GM19025 (cell line): Measurements from ENCODE around the gene KIF26B.

Experiments
- ATAC-seq: cut with Tn5 transposase; IDR thresholded peaks from one replicate; pipeline ENCODE4 v1.9.1; 2021; ENCODE audit warnings: mild to moderate bottlenecking, low read depth, moderate library complexity; ENCODE audit not compliant: unreplicated experiment

The KIF26B gene

DNA sequence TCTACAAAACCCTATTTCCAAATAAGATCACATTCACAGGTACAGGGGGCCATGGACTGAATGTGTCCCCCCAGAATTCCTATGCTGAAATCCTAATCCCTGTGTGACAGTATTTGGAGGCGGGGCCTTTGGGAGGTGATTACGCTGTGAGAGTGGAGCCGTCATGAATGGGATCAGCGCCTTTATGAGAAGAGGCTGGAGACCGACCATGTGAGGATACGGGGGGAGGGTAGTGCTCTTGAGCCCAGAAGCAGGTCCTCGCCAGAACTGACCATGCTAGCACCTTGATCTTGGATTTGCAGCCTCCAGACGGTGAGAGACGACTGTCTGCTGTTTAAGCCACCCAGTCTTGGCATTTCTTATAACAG lies 23.8 kb upstream of the KIF26B start:
- no peak for ATAC-seq

GRCh38 chr1:245132771-245133170 lies 22.0 kb upstream of the KIF26B start:
- ATAC-seq, result no peak

DNA sequence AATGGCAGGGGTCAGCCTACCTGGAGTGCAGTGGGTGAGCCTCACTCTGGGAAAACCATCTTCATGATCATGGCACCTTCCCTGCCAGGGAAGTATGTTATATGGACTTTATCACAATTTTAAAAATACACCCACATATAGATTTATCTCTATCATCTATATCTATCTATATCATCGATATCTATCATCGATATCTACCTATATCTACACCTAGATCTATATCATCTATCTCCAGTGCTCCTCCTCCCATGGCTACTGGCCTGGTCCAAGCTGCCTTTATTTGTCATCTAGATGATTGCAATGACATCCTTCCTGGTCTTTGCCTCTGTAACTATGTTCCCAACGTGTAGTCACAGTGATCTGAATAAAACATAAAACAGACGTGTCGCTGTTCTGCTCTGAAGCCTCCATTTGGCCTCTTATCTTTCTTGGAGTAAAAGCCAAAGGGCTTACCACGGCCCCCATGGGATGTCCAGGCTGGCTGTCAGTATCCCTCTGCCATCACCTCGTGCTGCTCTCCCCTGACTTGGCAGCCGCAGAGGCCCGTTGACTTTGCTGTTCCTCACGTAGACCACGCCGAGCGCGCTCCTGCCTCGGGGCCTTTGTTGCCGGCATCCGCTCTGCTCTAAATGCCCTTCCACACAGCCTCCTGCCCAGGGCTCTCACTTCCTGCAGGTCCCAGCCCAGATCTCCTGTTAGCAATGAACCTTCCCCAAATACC lies 20.6 kb upstream of the KIF26B start:
- no peak for ATAC-seq

GRCh38 chr1:245142171-245142798 lies 12.5 kb upstream of the KIF26B start:
- no peak for ATAC-seq

GRCh38 chr1:245142976-245143375 lies 11.8 kb upstream of the KIF26B start:
- no peak for ATAC-seq

DNA sequence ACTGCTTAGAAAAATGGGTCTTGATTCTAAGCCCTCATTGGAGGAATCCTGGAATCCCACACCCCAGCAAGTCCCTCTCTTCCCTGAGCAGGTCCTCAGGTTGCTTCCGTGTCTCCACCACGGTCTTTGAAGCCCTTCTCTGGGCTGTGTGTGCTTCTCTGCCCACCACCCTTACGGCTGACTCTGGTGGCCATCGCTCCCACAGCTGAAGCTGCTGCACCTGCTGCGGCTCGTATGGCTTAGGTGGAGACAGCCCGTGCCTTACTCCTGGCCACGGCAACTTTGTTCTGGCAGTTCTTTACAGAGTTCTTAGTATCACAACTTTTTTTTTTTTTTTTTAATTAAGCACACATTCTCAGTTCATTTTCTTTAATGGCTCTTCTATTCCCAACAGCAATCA lies 10.9 kb upstream of the KIF26B start:
- ATAC-seq, result no peak

DNA sequence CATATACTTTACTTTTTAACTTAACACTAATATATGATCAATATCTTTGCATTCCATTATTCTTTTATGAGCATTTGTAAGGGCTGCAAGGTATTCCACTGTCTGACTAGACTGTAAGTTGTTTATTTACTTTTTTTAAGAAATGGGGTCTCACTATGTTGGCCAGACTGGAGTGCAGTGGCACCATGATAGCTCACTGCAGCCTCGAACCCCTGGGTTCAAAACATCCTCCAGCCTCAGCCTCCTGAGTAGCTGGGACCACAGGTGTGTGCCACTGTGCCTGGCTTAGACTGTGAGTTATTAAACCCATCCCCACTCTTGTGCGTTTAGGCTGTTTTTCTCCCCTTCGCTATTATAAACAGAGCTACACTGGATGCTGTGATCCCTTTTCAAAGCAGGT lies 6.7 kb upstream of the KIF26B start:
- ATAC-seq, result no peak

GRCh38 chr1:245148861-245149260 lies 5.9 kb upstream of the KIF26B start:
- no peak for ATAC-seq

GRCh38 chr1:245153081-245153551 lies 1.7 kb upstream of the KIF26B start:
- ATAC-seq, result no peak

- no peak for ATAC-seq
Observed at GRCh38 chr1:245153552-245154428, 995 bp upstream of the KIF26B start.

DNA sequence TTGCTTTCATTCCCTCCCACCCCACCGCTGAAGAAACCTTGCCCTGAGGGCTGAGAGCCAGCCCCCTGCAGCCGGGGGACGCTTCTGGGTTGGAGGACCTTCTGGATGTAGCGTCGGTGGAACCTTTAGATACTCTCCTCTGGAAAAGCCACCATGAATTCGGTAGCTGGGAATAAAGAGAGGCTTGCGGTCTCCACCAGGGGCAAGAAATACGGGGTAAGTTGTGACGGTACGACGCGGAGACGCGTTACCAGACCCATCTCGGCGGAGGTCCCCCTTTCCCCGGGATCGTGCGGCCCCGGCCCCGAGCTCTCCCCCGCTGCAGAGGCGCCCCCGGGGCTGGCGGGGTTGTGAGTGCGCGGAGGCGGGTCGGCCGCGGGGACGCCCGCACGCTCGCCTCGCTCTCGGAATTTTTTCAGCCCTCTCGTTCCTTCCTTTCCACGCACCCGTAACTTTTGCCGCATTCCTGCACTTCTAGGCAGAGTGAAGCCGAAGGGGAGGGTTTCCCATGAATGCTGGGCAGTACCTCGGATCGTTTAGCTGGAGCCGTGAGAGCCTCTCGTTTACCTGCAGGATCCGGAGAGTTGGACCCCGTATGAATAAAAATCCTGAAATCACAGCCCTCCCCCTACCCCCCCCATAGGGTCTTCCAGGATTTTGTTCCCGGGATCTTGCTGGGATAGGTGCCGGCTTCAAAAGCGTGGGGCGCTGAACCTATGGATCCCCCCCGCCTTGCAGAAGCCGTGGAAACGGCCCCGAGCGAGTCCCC lies 671 bp downstream of the KIF26B start:
- no peak for ATAC-seq

DNA sequence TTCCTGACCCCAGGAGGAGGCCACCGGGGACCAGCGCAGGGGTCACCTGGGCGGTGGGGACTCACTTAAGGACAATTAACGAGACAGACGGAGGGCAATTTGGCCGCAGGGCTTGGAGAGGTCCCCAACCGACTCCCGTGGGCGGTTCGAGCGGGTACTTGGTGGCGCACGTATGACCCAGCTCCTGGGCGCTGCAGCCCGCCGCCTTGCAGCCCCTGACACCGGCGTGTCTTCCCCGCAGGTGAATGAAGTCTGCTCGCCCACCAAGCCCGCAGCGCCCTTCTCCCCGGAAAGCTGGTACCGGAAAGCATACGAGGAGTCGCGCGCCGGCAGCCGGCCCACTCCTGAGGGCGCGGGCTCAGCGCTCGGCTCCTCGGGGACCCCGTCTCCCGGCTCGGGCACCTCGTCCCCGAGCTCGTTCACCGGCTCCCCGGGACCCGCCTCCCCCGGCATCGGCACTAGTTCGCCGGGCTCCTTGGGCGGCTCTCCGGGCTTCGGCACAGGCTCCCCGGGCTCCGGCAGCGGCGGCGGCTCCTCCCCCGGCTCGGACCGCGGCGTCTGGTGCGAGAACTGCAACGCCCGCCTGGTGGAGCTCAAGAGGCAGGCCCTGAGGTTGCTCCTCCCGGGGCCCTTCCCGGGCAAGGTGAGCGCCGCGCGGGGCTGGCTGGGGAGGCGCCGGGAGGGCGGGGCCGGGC lies 1.4 kb downstream of the KIF26B start:
- ATAC-seq, result peak; percentile 81

GRCh38 chr1:245156736-245157505 lies 2.1 kb downstream of the KIF26B start:
- ATAC-seq, result no peak

DNA sequence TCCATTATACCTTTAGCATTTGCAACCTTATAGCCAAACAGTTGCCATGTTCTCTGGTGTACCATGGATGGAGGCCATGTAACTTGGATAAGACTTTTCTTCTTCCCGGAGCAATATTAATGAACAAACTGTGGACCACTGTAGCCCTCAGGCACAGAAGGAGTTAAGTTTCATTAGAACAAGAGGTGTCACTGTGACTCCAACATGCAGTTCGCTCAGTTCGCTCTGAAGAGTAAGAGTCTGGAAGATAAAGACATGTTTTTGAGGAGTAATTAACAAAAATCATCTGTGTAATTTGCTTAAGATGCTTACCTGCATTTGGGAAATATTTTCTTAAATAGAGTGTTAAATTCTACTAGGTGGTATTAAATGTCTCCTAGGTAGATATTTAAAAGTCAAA lies 4.1 kb downstream of the KIF26B start:
- ATAC-seq, result no peak

DNA sequence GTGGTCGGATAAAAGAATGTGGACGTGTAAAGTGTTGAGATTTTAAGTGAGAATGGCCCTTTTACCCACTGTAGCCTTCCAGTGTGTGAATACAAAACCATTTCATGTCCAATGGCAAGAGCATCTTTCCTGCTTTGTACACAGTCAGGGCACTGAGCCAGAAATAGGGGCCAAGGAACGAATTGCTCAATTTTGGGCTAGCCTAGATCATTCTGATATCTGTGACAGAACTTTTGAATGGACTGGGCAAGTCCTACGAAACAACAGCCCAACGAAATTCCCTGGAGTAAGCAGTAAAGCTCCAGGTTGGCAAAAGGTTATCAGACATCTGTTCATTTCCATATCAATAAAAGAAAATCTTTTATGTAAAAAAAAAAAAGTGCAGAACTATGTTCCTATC lies 5.5 kb downstream of the KIF26B start:
- no peak for ATAC-seq

GRCh38 chr1:245160741-245161400 lies 6.1 kb downstream of the KIF26B start:
- ATAC-seq, result no peak

GRCh38 chr1:245161866-245162265 lies 7.1 kb downstream of the KIF26B start:
- no peak for ATAC-seq

DNA sequence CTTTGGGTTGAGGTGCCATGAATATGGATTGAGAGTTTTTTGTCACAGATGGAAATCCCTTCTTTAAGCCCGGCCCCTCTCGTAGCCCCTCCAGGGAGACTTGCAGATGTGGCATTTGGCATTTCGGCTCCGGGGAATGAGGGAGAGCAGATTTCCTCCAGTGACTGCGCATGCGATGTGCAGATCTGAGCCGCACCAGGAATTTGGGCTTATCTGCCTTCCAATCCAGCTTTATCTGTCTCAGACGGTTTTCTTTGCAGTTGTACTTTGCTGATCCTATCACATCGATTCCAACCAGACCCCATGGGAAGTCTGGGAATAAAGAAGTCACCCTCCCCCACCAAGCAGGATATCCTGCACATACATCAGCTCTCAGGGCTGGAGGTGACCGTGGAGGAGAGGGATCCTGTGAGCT lies 11.7 kb downstream of the KIF26B start:
- no peak for ATAC-seq

DNA sequence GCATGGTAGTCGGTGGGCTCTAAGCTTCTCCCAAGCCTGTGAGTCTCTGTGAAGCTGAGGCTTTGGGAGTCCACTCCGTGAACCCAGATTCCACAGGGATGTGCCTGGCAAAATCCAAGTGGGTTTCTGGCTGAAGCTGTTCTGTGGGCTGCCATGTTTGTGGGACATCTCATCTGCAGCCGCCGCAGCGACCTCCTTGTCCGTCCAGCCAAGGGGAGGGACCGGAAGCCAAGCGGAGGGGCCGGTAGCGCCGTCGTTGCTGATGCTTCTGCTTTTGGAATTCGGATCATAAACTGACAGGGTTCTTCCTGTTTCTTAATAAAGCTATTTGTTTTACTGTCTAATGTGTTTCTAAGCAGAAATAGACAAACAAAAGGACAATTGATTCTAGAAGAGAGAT lies 13.3 kb downstream of the KIF26B start:
- no peak for ATAC-seq
